ENCODE data around the gene DBF4B. TPM values are rescaled to one million over a fixed set of nuclear protein-coding genes. Genes with fewer than 3 reads are reported as not detected.
A peak's percentile ranks its signal among the peaks of the same experiment; 100 is the strongest.

DBF4B gene
- total RNA-seq, 1 experiment from 2014 or later = 21.0 TPM

- Histone ChIP-seq H3K27me3 (ENCODE audit: control insufficient read depth, insufficient read depth, low read length) (peaks cover 37% of the 10 kb centered on the region), H3K4me3 (ENCODE audit: insufficient read depth, low read depth, low read length) (no peak overlapping the region), H3K36me3 (replicated peaks; ENCODE audit: control insufficient read depth, insufficient read depth, low read length) (no peaks in the 10 kb centered on the region)
- DNase-seq = no peak
Measured at GRCh38 chr17:44760474-44761308, 52.2 kb downstream of the DBF4B start.

GRCh38 chr17:44761932-44762810 lies 53.7 kb downstream of the DBF4B start:
- no peak overlapping the region for H3K4me3 ChIP-seq (ENCODE audit: insufficient read depth, low read depth, low read length)
- peak; percentile 69 for DNase-seq
- H3K27me3 ChIP-seq (ENCODE audit: control insufficient read depth, insufficient read depth, low read length) = peaks cover 33% of the 10 kb centered on the region
- no peaks in the 10 kb centered on the region for H3K36me3 ChIP-seq (replicated peaks; ENCODE audit: control insufficient read depth, insufficient read depth, low read length)

- Histone ChIP-seq H3K4me3 (ENCODE audit: insufficient read depth, low read depth, low read length) (no peak overlapping the region), H3K36me3 (replicated peaks; ENCODE audit: control insufficient read depth, insufficient read depth, low read length) (no peaks in the 10 kb centered on the region), H3K27me3 (ENCODE audit: control insufficient read depth, insufficient read depth, low read length) (peaks cover 23% of the 10 kb centered on the region)
- DNase-seq = no peak
Measured at GRCh38 chr17:44763170-44763569, 54.7 kb downstream of the DBF4B start.

DNA sequence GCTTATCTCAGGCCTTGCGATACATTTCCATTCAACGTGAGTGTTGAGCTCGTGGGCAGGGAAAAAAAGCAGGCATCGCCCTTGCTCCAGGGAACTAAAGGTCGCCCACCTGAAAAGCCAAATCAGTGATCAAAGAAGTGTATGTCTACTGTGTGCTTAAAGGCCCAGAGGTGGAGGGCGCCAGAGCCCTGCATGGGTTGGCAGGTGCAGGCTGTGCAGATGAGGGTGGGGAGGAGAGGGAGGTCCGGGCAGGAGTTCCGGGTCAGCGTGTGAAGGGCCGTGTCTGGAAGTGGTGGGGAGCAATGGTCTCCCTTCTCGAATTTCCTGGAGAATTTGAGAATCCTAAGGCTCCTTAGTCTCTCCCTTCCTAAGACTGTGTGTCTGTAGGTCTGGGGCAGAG lies 57.5 kb downstream of the DBF4B start:
- no peaks in the 10 kb centered on the region for H3K36me3 ChIP-seq (replicated peaks; ENCODE audit: control insufficient read depth, insufficient read depth, low read length)
- no peak overlapping the region for H3K4me3 ChIP-seq (ENCODE audit: insufficient read depth, low read depth, low read length)
- DNase-seq = peak; percentile 63
- H3K27me3 ChIP-seq (ENCODE audit: control insufficient read depth, insufficient read depth, low read length) = peaks cover 3% of the 10 kb centered on the region

DNA sequence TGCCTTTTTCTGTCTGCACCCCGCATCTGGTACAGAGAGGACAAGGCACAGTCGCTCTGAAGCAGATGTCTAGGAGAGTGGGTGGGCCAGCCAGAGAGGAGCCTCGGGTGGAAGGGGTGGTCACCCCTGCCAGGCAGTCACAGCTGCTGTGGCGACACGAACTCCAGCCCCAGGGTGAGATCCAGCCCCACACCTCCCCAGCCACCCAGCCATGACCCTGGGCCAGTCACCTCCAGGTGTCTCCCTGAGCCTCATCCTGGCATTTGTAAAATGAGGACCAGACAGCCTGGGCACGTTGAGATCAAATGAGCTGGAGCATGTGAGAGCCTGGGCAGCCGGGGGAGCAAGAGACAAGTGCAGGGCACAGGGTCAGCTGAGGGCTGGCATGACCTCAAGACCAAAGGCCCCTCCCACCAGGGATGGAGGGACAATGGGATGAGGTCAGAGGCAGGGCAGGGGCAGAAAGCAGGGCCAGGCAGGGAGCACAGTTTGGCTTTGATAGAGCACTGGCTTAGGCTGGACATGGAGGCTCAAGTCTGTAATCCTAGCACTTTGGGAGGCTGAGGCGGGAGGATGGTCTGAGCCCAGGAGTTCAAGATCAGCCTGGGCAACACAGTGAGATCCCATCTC lies 58.1 kb downstream of the DBF4B start:
- Histone ChIP-seq H3K36me3 (replicated peaks; ENCODE audit: control insufficient read depth, insufficient read depth, low read length) (no peaks in the 10 kb centered on the region), H3K4me3 (ENCODE audit: insufficient read depth, low read depth, low read length) (no peak overlapping the region), H3K27me3 (ENCODE audit: control insufficient read depth, insufficient read depth, low read length) (no peaks in the 10 kb centered on the region; the same call in none of the 2 replicates)
- DNase-seq = peak; percentile 69

- H3K4me3 ChIP-seq (ENCODE audit: insufficient read depth, low read depth, low read length) = no peak overlapping the region
Measured at GRCh38 chr17:44767493-44767892, 59.0 kb downstream of the DBF4B start.

GRCh38 chr17:44768505-44769142 lies 60.2 kb downstream of the DBF4B start:
- H3K36me3 ChIP-seq (replicated peaks; ENCODE audit: control insufficient read depth, insufficient read depth, low read length) = no peaks in the 10 kb centered on the region
- no peak for DNase-seq
- no peaks in the 10 kb centered on the region; the same call in none of the 2 replicates for H3K27me3 ChIP-seq (ENCODE audit: control insufficient read depth, insufficient read depth, low read length)
- no peak overlapping the region for H3K4me3 ChIP-seq (ENCODE audit: insufficient read depth, low read depth, low read length)

More at GRCh38 chr17:44767493-44767892, 59.0 kb downstream of the DBF4B start:
- peak; percentile 67 for DNase-seq
- Histone ChIP-seq H3K27me3 (ENCODE audit: control insufficient read depth, insufficient read depth, low read length) (no peaks in the 10 kb centered on the region; the same call in none of the 2 replicates), H3K36me3 (replicated peaks; ENCODE audit: control insufficient read depth, insufficient read depth, low read length) (no peaks in the 10 kb centered on the region)

- no peak for DNase-seq
- no peak overlapping the region for H3K4me3 ChIP-seq (ENCODE audit: insufficient read depth, low read depth, low read length)
- no peaks in the 10 kb centered on the region for H3K36me3 ChIP-seq (replicated peaks; ENCODE audit: control insufficient read depth, insufficient read depth, low read length)
- no peaks in the 10 kb centered on the region; the same call in none of the 2 replicates for H3K27me3 ChIP-seq (ENCODE audit: control insufficient read depth, insufficient read depth, low read length)
Measured at GRCh38 chr17:44769230-44769629, 60.8 kb downstream of the DBF4B start.

- H3K27me3 ChIP-seq (ENCODE audit: control insufficient read depth, insufficient read depth, low read length) = no peaks in the 10 kb centered on the region; the same call in none of the 2 replicates
- H3K36me3 ChIP-seq (replicated peaks; ENCODE audit: control insufficient read depth, insufficient read depth, low read length) = no peaks in the 10 kb centered on the region
- no peak for DNase-seq
- H3K4me3 ChIP-seq (ENCODE audit: insufficient read depth, low read depth, low read length) = no peak overlapping the region
Measured at GRCh38 chr17:44769647-44770084, 61.2 kb downstream of the DBF4B start.

DNA sequence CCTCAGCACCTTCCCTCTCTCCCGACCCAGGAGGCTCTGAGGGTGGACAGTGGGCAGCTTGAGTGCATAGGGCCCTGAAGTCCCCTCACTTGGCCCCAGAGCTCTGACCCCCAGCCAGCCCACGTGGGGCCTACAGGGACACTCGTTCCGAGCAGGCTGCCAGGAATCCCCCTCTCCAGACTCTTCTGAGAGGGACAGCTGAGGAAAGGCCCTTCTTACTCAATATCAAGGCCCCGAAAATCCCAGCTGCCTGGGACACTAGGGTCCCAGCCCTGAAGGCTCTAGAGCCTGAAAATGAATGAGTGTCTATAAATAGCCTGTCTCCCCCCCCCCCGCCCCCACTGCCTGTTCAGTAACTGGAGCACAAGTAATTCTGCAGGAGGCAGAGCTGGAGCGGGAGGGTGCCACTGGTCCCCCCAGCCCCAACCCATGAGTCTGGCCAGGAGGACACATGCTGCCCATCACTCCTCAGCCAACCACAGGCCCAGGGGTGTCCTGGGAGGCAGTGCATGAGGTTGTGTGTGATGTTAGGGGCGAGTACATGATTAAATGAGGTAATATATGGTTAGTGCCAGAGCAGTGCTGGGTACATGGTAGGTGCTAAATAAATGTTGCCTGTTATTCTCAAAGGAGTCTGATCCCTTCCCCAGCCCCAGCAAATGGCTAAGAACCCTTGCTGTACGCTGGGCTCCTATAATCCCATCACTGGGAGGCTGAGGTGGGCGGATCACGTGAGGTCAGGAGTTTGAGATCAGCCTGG lies 61.9 kb downstream of the DBF4B start:
- no peak for DNase-seq
- Histone ChIP-seq H3K27me3 (ENCODE audit: control insufficient read depth, insufficient read depth, low read length) (no peaks in the 10 kb centered on the region; the same call in none of the 2 replicates), H3K36me3 (replicated peaks; ENCODE audit: control insufficient read depth, insufficient read depth, low read length) (no peaks in the 10 kb centered on the region), H3K4me3 (ENCODE audit: insufficient read depth, low read depth, low read length) (no peak overlapping the region)

DNA sequence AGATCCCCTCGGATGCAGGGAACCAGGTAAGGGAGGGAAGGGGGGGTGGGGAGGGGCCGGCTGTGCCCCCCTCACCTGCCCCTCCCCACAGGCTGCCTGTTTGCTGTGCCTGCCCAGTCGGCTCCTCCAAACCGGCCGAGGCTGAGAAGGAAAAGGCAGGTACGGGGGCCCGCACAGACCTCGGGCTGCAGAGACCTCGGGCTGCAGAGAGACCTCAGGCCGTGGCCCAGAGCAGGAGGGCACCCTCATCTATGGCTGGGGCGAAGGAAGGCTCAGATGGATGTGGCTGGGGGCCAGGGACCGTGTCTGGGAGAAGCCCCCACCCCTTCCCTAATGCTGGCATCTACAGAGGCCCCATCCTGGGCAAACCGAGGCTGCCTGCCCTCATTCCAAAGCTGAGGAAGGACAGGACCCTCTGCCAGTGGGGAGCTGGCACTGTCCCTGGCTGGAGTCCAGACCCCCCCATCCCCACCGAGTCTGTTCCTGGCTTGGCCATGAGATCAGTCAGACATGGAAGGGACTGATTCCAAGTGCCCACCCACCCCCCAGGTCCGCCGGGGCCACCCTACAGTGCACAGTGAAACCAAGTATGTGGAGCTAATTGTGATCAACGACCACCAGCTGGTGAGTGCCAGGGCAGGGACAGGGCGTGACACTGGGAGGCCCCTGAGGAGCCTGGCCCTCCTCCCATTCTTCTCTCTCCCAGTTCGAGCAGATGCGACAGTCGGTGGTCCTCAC lies 64.0 kb downstream of the DBF4B start:
- Histone ChIP-seq H3K4me3 (ENCODE audit: insufficient read depth, low read depth, low read length) (no peak overlapping the region), H3K36me3 (replicated peaks; ENCODE audit: control insufficient read depth, insufficient read depth, low read length) (no peaks in the 10 kb centered on the region), H3K27me3 (ENCODE audit: control insufficient read depth, insufficient read depth, low read length) (peaks cover 15% of the 10 kb centered on the region)
- no peak for DNase-seq

DNA sequence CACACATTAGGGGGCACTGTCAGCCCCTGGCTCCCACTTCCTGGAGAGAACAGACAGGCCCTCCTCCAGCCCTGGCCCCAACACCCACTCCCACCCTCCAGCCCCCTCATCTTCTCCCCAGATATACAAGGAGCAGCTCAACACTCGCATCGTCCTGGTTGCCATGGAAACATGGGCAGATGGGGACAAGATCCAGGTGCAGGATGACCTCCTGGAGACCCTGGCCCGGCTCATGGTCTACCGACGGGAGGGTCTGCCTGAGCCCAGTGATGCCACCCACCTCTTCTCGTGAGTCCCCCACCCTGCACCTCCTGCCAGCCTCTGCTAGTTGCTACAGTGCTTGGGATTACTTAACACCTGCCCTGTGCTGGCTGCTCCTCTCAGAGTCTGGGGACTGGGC lies 64.7 kb downstream of the DBF4B start:
- Histone ChIP-seq H3K36me3 (replicated peaks; ENCODE audit: control insufficient read depth, insufficient read depth, low read length) (no peaks in the 10 kb centered on the region), H3K27me3 (ENCODE audit: control insufficient read depth, insufficient read depth, low read length) (peaks cover 16% of the 10 kb centered on the region), H3K4me3 (ENCODE audit: insufficient read depth, low read depth, low read length) (no peak overlapping the region)
- DNase-seq = no peak

Data from H7 (cell line).